ENCODE data around the gene AFAP1. TPM values are rescaled to one million over a fixed set of nuclear protein-coding genes. Genes with fewer than 3 reads are reported as not detected.

Gene AFAP1
- total and polyA plus RNA-seq, 2 of the 8 experiments (the other 6 are each of a cell fraction or from before 2014, with no cell fraction given), result 3.6 to 18.2 TPM

DNA sequence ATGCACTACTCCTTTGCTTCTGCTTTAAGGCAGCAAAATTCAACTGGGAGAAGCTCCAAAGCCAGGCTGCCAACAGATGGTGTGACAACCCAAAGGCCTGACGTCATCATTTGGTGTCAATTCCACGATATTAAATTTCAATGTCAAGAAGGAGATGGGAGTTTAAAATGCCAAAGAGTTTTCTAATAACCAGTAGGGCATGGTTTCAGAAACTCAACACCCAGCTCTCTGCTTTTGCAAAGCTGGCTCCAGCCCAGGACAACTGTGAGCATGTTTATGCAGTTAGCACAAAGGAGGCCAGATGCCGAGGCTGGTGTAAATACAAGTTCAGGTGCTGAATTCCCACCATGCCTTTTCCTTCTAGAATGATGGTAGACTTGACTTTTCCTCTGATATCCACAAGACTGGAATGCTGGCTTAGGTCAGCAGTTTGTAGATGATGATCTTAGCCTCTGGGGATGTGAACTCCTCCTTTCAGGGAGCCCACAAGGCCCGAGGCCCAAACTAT lies 67.3 kb downstream of the AFAP1 start:
- no peaks in the 10 kb centered on the region for H3K27me3 ChIP-seq (replicated peaks in 1 of 4; ENCODE audit: control insufficient read depth in 3 of 4, extremely low read depth in 1 of 4, insufficient read depth in 3 of 4, low read length in 3 of 4)
- H3K36me3 ChIP-seq (ENCODE audit: control insufficient read depth in 2 of 4, insufficient read depth in 4 of 4, low read length in 3 of 4), result peaks cover 0 to 11% (median 3%) of the 10 kb centered on the region in 4 experiments; a peak in 3 of 8 replicates
- H3K79me2 ChIP-seq (ENCODE audit: control insufficient read depth in 1 of 2, insufficient read depth in 2 of 2, low read length in 2 of 2), result peaks cover 0 to 22% of the 10 kb centered on the region in 2 experiments; a peak in 2 of 4 replicates
- ChIA-PET CTCF (ENCODE audit: partially characterized antibody) (interaction anchor here (0.7 to 1.8 kb wide), 5 partner anchors 26 to 114 kb away, joined by 3 to 4 read pairs (median 4); no protein-coding TSS in a partner anchor), POLR2A (ENCODE audit: partially characterized antibody) (no interaction called here)
- H3K14ac ChIP-seq (ENCODE audit: insufficient read length), result no peak overlapping the region
- H2AK5ac ChIP-seq (ENCODE audit: low read depth, low read length), result no peak overlapping the region
- H2BK20ac ChIP-seq (ENCODE audit: low read length), result no peak overlapping the region
- H4K5ac ChIP-seq (ENCODE audit: insufficient read length, low read depth, low read length), result no peak overlapping the region
- WGBS, 2 experiments (ENCODE audit: extremely low coverage in 1 of 2, insufficient coverage in 1 of 2, insufficient read length in 1 of 2, insufficient replicate concordance in 2 of 2, low coverage in 1 of 2, low lambda C conversion rate in 2 of 2, missing lambda C conversion rate in 1 of 2), result 88% methylated on average over 4 of the region's 4 CpGs; no CpG with 5 or more reads in 1 of the 2 experiments
- peaks cover 0 to 5% (median 0%) of the 10 kb centered on the region in 4 experiments; a peak in 1 of 7 replicates for H3K4me1 ChIP-seq (replicated peaks in 1 of 4; ENCODE audit: control insufficient read depth in 3 of 4, insufficient read depth in 4 of 4, low read length in 3 of 4)
- no peak overlapping the region for H3K9ac ChIP-seq (replicated peaks in 1 of 4; ENCODE audit: extremely low read depth in 1 of 4, low read depth in 3 of 4, low read length in 3 of 4)
- no peaks in the 10 kb centered on the region for H4K20me1 ChIP-seq (replicated peaks in 1 of 2; ENCODE audit: control insufficient read depth in 1 of 2, insufficient read depth in 2 of 2, low read length in 2 of 2)
- no peak overlapping the region for H3K4me2 ChIP-seq (ENCODE audit: insufficient read depth in 1 of 2, low read depth in 2 of 2, low read length in 2 of 2)
- no peak overlapping the region for H3K56ac ChIP-seq (replicated peaks; ENCODE audit: insufficient read length, low read depth, low read length)
- no peak overlapping the region for H3K4ac ChIP-seq (replicated peaks; ENCODE audit: insufficient read length, low read depth, low read length)
- H4K8ac ChIP-seq (ENCODE audit: extremely low read depth, insufficient read depth, low read length), result no peak overlapping the region
- no peak overlapping the region for H2BK5ac ChIP-seq (ENCODE audit: low read depth, low read length)
- H3K4me3 ChIP-seq (ENCODE audit: extremely low read depth in 1 of 4, insufficient read depth in 2 of 4, low read depth in 3 of 4, low read length in 4 of 4), result no peak overlapping the region
- H4K91ac ChIP-seq (replicated peaks; ENCODE audit: insufficient read length, low read length), result no peak overlapping the region
- H2AFZ ChIP-seq (ENCODE audit: low read length), result no peak overlapping the region
- no peaks in the 10 kb centered on the region for H3K79me1 ChIP-seq (ENCODE audit: low read depth, low read length)
- no peak overlapping the region for H2BK12ac ChIP-seq (ENCODE audit: low read depth, low read length)
- H3K23me2 ChIP-seq (ENCODE audit: low read depth, low read length), result no peaks in the 10 kb centered on the region
- H2BK120ac ChIP-seq (replicated peaks; ENCODE audit: low read depth, low read length), result no peak overlapping the region
- no peak overlapping the region for H3K27ac ChIP-seq (ENCODE audit: low read depth, low read length)
- no peak overlapping the region for H2BK15ac ChIP-seq (ENCODE audit: low read length)
- H3K23ac ChIP-seq (ENCODE audit: insufficient read length), result no peak overlapping the region
- peaks cover 7 to 10% of the 10 kb centered on the region in 2 experiments for H3K9me3 ChIP-seq (ENCODE audit: insufficient read depth in 2 of 2, low read depth in 1 of 2, low read length in 1 of 2)
- no peak for DNase-seq (ENCODE audit: low read depth in 1 of 2, low spot score in 2 of 2)
- H3K18ac ChIP-seq (ENCODE audit: extremely low read depth, low read length), result no peak overlapping the region
- FAIRE-seq, result no peak
- no peak for TF ChIP-seq SIN3A (conservative IDR thresholded peaks at IDR 0.05 in 1 of 2, IDR thresholded peaks at IDR 0.05 in 1 of 2; ENCODE audit: low read depth in 1 of 2, low read length in 2 of 2)
- TF ChIP-seq, protein P1, sequence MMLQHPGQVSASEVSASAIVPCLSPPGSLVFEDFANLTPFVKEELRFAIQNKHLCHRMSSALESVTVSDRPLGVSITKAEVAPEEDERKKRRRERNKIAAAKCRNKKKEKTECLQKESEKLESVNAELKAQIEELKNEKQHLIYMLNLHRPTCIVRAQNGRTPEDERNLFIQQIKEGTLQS (IDR thresholded peaks at IDR 0.05; ENCODE audit: insufficient read depth, low read depth, low read length), result no peak
- TF ChIP-seq, protein P2, sequence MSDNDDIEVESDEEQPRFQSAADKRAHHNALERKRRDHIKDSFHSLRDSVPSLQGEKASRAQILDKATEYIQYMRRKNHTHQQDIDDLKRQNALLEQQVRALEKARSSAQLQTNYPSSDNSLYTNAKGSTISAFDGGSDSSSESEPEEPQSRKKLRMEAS (IDR thresholded peaks at IDR 0.05), result no peak
- no peak for TF ChIP-seq BCL11A (IDR thresholded peaks at IDR 0.05; ENCODE audit: low read depth in 2 of 2, low read length in 2 of 2)
- no peak for TF ChIP-seq RBBP5 (IDR thresholded peaks at IDR 0.05; ENCODE audit: borderline replicate concordance, low read depth, low read length)
- TF ChIP-seq CEBPB (IDR thresholded peaks at IDR 0.05; ENCODE audit: low read depth, low read length), result no peak
- TF ChIP-seq CHD2 (IDR thresholded peaks at IDR 0.05; ENCODE audit: low read length), result no peak
- no peak for TF ChIP-seq CBX5 (IDR thresholded peaks at IDR 0.05; ENCODE audit: low read depth, low read length)
- TF ChIP-seq KDM4A (IDR thresholded peaks at IDR 0.05; ENCODE audit: low read depth, low read length, severe bottlenecking), result no peak
- no peak for TF ChIP-seq EZH2 (IDR thresholded peaks at IDR 0.05; ENCODE audit: low read depth, low read length, severe bottlenecking)
- no peak for TF ChIP-seq TCF12 (IDR thresholded peaks at IDR 0.05; ENCODE audit: low read depth, low read length)
- no peak for TF ChIP-seq TAF7 (optimal IDR thresholded peaks at IDR 0.05; ENCODE audit: borderline replicate concordance, low read depth, low read length)
- no peak for TF ChIP-seq POLR2AphosphoS5 (IDR thresholded peaks at IDR 0.05; ENCODE audit: low read depth, low read length)

All from H1 (cell line).